Measurements from ENCODE around the gene AHNAK. TPM values are rescaled to one million over a fixed set of nuclear protein-coding genes. Genes with fewer than 3 reads are reported as not detected.

The AHNAK gene
- total and polyA plus RNA-seq, 8 donors = 37.4 to 693 (median 554) TPM

DNA sequence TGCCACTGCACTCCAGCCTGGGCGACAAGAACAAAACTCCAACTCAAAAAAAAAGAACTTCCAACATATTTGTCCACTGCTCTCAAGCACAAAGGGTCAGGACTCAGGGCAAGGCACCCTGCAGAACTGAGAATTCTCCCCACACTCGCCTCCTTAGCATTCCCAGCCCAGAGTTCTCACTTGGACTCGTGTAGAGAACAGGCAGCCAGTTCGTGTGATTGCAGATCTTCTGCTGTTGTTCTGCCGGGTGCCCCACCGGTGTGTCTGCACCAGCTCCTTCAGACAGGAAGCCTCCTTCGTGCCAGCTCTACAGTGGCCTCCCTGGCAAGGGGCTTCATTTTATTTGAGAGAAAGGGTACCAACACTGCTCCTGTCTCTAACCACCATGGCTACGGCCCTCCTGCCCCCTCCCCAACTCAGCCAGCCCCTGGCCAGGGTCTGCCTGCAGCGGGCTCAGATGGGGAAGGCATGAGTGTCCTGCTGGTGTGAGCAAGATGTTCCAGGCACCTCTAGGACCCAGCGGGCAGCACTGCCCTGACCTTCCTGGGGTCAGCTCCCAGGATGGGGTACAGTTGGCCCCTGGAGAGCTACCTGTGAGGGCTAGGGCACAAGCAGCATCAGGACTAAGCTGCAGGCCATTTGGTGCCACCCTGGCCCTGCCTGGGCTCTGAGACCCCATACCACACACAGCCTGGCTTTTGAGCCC lies 147.3 kb downstream of the AHNAK start:
- no peaks in the 10 kb centered on the region for H3K27me3 ChIP-seq
- intact Hi-C loops (cut with DNase I; ENCODE audit: low total_unique reads) = loop anchor here (10.0 kb wide), 1 partner anchor 295 kb away; no protein-coding TSS in a partner anchor
- DNase-seq = no peak

DNA sequence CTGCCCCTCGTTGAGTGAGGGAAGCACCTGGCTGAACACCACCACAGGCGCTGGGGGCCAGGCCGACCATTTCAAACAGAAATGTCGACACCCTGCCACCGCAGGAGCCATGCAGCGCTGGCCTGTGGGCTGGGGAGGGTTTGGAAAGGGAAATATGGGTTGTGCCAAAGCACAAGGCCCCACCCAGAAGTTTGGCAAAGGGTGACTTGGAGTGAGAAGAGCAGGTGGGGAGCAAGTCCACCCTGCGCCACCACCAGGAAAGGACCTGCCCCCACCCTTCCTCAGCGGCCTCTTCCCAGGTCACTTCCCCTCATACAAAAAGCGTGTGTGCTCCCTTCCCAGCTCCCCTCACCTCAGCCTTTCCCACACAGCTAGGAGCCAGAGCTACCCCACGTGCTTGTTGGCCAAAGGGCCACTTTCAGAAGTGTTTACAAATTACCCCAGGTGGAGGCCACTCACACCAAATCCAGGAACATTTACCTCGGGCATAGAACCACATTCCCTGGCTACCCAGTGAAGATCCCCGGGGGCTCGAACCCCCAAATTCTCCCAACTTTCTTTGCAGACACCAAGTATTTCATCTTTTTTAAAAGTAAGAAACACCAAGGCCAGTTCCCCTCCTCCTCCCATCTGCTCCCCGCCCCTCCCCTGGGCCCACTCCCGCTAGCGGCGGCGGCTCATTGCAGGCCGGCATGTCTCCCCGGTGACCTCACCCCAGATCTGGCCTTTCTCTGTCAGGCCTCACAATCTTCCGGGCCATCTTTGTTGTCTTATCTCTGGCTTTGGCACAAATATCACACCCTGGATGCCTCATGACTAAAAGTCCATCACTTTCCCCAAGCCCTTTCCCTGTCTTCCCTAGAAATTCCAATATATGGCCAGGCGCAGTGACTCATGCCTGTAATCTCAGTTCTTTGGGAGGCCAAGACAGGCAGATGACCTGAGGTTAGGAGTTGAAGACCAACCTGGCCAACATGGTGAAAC lies 148.3 kb downstream of the AHNAK start:
- 52 to 68% (median 58%) methylated on average over 21 to 22 of the region's 22 CpGs for WGBS, 5 donors
- H3K9me3 ChIP-seq = no peaks in the 10 kb centered on the region
- H3K27me3 ChIP-seq = no peaks in the 10 kb centered on the region
- H3K36me3 ChIP-seq = no peaks in the 10 kb centered on the region
- intact Hi-C loops (cut with DNase I; ENCODE audit: low total_unique reads) = loop anchor here (10.0 kb wide), 1 partner anchor 296 kb away; no protein-coding TSS in a partner anchor
- TF ChIP-seq POLR2A (IDR thresholded peaks at IDR 0.05) (no peak), CTCF (IDR thresholded peaks at IDR 0.05) (no peak), EP300 (IDR thresholded peaks at IDR 0.05) (no peak), POLR2AphosphoS5 (IDR thresholded peaks at IDR 0.05) (no peak)
- peak overlapping the region in 4 of 5 donors; percentile 80 to 88 (median 82) for H3K27ac ChIP-seq
- DNase-seq = peak in 1 of 2 donors; percentile 65
- H3K4me1 ChIP-seq = peaks cover 50 to 87% (median 70%) of the 10 kb centered on the region in 4 donors
- no peak overlapping the region for H3K4me3 ChIP-seq

More for the DNA sequence above, 147.3 kb downstream of the AHNAK start:
- Histone ChIP-seq H3K4me1 (peaks cover 50 to 89% (median 71%) of the 10 kb centered on the region in 4 donors), H3K4me3 (no peak overlapping the region), H3K36me3 (no peaks in the 10 kb centered on the region), H3K27ac (peak overlapping the region; percentile 49 to 88 (median 81)), H3K9me3 (no peaks in the 10 kb centered on the region)
- TF ChIP-seq CTCF (IDR thresholded peaks at IDR 0.05) (no peak), EP300 (IDR thresholded peaks at IDR 0.05) (no peak)
- WGBS, 5 donors = 45 to 74% (median 65%) methylated on average over 7 to 10 of the region's 10 CpGs

DNA sequence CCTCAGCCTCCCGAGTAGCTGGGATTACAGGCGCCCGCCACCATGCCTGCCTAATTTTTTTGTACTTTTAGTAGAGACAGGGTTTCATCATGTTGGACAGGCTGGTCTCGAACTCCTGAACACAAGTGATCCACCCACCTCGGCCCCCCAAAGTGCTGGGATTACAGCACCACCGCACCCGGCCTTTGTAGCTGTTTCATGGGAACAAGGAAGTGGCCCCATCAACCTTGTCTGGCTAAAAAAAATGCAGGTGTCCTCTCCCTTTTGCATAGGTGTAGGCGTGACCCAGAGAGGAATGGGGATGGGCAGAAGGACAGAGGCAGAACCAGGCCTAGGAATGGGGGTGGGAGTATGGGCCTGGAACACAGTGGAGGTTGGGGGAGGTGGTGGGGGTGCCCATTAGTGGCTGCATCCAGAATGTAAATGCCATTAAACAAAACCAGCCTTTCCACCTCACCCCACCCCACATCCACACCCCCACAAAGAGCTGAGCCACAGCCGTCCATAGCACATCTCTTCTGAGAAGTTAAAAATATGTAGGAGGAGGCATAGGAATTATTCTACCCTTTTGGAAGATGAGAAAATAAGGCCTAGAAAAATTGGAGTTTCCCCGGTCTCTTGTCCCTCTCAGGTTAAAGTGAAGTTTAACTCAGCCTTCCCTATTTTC lies 150.6 kb downstream of the AHNAK start:
- Histone ChIP-seq H3K4me3 (no peak overlapping the region), H3K36me3 (peaks cover 0 to 12% (median 0%) of the 10 kb centered on the region in 4 donors), H3K27me3 (no peaks in the 10 kb centered on the region), H3K9me3 (no peaks in the 10 kb centered on the region), H3K4me1 (peaks cover 37 to 65% (median 52%) of the 10 kb centered on the region in 4 donors), H3K27ac (peak overlapping the region in 2 of 5 donors; percentile 66 to 88)
- 77 to 90% (median 85%) methylated on average over 10 of the region's 10 CpGs for WGBS, 5 donors
- TF ChIP-seq EP300 (IDR thresholded peaks at IDR 0.05) = no peak
- TF ChIP-seq POLR2AphosphoS5 (IDR thresholded peaks at IDR 0.05) = no peak
- TF ChIP-seq POLR2A (IDR thresholded peaks at IDR 0.05) = no peak
- TF ChIP-seq CTCF (IDR thresholded peaks at IDR 0.05) = no peak
- DNase-seq = peak in 1 of 2 donors; percentile 20
- intact Hi-C loops (cut with DNase I; ENCODE audit: low total_unique reads) = loop anchor here (10.0 kb wide), 1 partner anchor 299 kb away; no protein-coding TSS in a partner anchor

All from stomach (tissue), 9 donors.